H9 (cell line): Measurements from ENCODE around the gene ATP5IF1. TPM values are rescaled to one million over a fixed set of nuclear protein-coding genes. Genes with fewer than 3 reads are reported as not detected.

Experiments
- DNase-seq: peaks from one replicate; pipeline ENCODE4 v3.0.0-alpha.2; 2017
- H2AFZ ChIP-seq: one replicate; pipeline ENCODE4 v1.6.1; 2013; ENCODE audit warnings: mild to moderate bottlenecking, low read length, control low read depth, moderate library complexity
- H2AK5ac ChIP-seq: 2 replicates; pipeline ENCODE4 v1.6.1; 2013; ENCODE audit warnings: low read length, control low read depth, mixed read lengths; ENCODE audit not compliant: insufficient read length
- H2BK120ac ChIP-seq: one replicate; pipeline ENCODE4 v1.6.1; 2013; ENCODE audit warnings: low read depth, mild to moderate bottlenecking, low read length, control low read depth, inconsistent platforms; ENCODE audit not compliant: poor library complexity, severe bottlenecking
- H2BK12ac ChIP-seq: 2 replicates; pipeline ENCODE4 v1.6.1; 2013; ENCODE audit warnings: low read length, control low read depth, mixed read lengths, low read depth; ENCODE audit not compliant: insufficient read length
- H2BK15ac ChIP-seq: 2 replicates; pipeline ENCODE4 v1.6.1; 2013; ENCODE audit warnings: low read depth, low read length, control low read depth
- H2BK20ac ChIP-seq: one replicate; pipeline ENCODE4 v1.6.1; 2013; ENCODE audit warnings: low read depth, mild to moderate bottlenecking, low read length, control low read depth, inconsistent platforms; ENCODE audit not compliant: poor library complexity, severe bottlenecking
- H2BK5ac ChIP-seq: 2 replicates; pipeline ENCODE4 v1.6.1; 2013; ENCODE audit warnings: low read length, control low read depth, mixed read lengths; ENCODE audit not compliant: insufficient read length
- H3K14ac ChIP-seq: 2 replicates; pipeline ENCODE4 v1.6.1; 2013; ENCODE audit warnings: low read length, control low read depth; ENCODE audit not compliant: insufficient read depth
- H3K18ac ChIP-seq: 2 replicates; pipeline ENCODE4 v1.6.1; 2013; ENCODE audit warnings: low read depth, mild to moderate bottlenecking, mixed read lengths, low read length, control low read depth; ENCODE audit not compliant: insufficient read length
- H3K23ac ChIP-seq: 2 replicates; pipeline ENCODE4 v1.6.1; 2013; ENCODE audit warnings: low read length, control low read depth, mixed read lengths, low read depth; ENCODE audit not compliant: insufficient read length
- H3K23me2 ChIP-seq: 2 replicates; pipeline ENCODE4 v1.6.1; 2013; ENCODE audit warnings: low read depth, mild to moderate bottlenecking, mixed read lengths, low read length, control low read depth; ENCODE audit not compliant: insufficient read length, poor library complexity, severe bottlenecking
- H3K27ac ChIP-seq: 2 replicates; pipeline ENCODE4 v1.5.1; 2013; ENCODE audit warnings: low read length, control low read depth, mixed read lengths, low read depth; ENCODE audit not compliant: insufficient read length
- H3K27me3 ChIP-seq: 2 replicates; pipeline ENCODE4 v1.6.1; 2013; ENCODE audit warnings: low read length, control low read depth, inconsistent platforms; ENCODE audit not compliant: insufficient read depth
- H3K4ac ChIP-seq: 2 replicates; pipeline ENCODE4 v1.6.1; 2013; ENCODE audit warnings: low read depth, mild to moderate bottlenecking, control low read depth, inconsistent platforms, low read length, moderate library complexity
- H3K4me1 ChIP-seq: 2 replicates; pipeline ENCODE4 v1.6.1; 2013; ENCODE audit warnings: low read length, control low read depth, inconsistent platforms; ENCODE audit not compliant: insufficient read depth
- H3K4me2 ChIP-seq: 2 replicates; pipeline ENCODE4 v1.6.1; 2013; ENCODE audit warnings: low read length, control low read depth, mixed read lengths; ENCODE audit not compliant: insufficient read length, insufficient read depth
- H3K56ac ChIP-seq: 2 replicates; pipeline ENCODE4 v1.6.1; 2013; ENCODE audit warnings: low read depth, mild to moderate bottlenecking, mixed read lengths, low read length, control low read depth; ENCODE audit not compliant: insufficient read length
- H3K79me1 ChIP-seq: 2 replicates; pipeline ENCODE4 v1.6.1; 2013; ENCODE audit warnings: low read depth, mild to moderate bottlenecking, moderate library complexity, low read length, control low read depth, inconsistent platforms; ENCODE audit not compliant: insufficient read depth, poor library complexity, severe bottlenecking
- H3K79me2 ChIP-seq: 2 replicates; pipeline ENCODE4 v1.6.1; 2013; ENCODE audit warnings: low read length, control low read depth, inconsistent platforms; ENCODE audit not compliant: insufficient read depth
- H3K9ac ChIP-seq: 2 replicates; pipeline ENCODE4 v1.6.1; 2013; ENCODE audit warnings: low read length, control low read depth, mixed read lengths; ENCODE audit not compliant: insufficient read length; ENCODE audit errors: extremely low read depth
- H3K9me3 ChIP-seq: one replicate; pipeline ENCODE4 v1.6.1; 2013; ENCODE audit warnings: low read depth, low read length, inconsistent platforms; ENCODE audit not compliant: control insufficient read depth
- H3T11ph ChIP-seq: one replicate; pipeline ENCODE4 v1.6.1; 2013; ENCODE audit warnings: mild to moderate bottlenecking, low read length, control low read depth, inconsistent platforms
- H4K20me1 ChIP-seq: one replicate; pipeline ENCODE4 v1.6.1; 2013; ENCODE audit not compliant: control insufficient read depth, insufficient read length, insufficient read depth
- H4K5ac ChIP-seq: 2 replicates; pipeline ENCODE4 v1.6.1; 2013; ENCODE audit warnings: low read depth, mild to moderate bottlenecking, mixed read lengths, low read length, control low read depth; ENCODE audit not compliant: insufficient read length
- H4K8ac ChIP-seq: replicated peaks from 2 replicates; pipeline ENCODE4 v1.6.1; 2013; ENCODE audit warnings: low read length, control low read depth, mixed read lengths, low read depth; ENCODE audit not compliant: insufficient read length
- H4K91ac ChIP-seq: 2 replicates; pipeline ENCODE4 v1.6.1; 2013; ENCODE audit warnings: low read depth, mild to moderate bottlenecking, moderate library complexity, mixed read lengths, low read length, control low read depth; ENCODE audit not compliant: insufficient read length
- H3K27ac Mint-ChIP-seq, 3 experiments: 2 replicates in 2 of 3; 3 replicates in 1 of 3; pipeline ENCODE4 v1.8.0; 2020 to 2021; ENCODE audit warnings: mixed read lengths in 3 of 3, mild to moderate bottlenecking in 1 of 3, moderate library complexity in 1 of 3
- H3K27me3 Mint-ChIP-seq: 2 replicates; pipeline ENCODE4 v1.8.0; 2021; ENCODE audit warnings: low read depth, mild to moderate bottlenecking, moderate library complexity, mixed read lengths
- H3K36me3 Mint-ChIP-seq, 3 experiments: 2 replicates in 2 of 3; 3 replicates in 1 of 3; pipeline ENCODE4 v1.8.0; 2020 to 2021; ENCODE audit warnings: low read depth in 3 of 3, mixed read lengths in 3 of 3; ENCODE audit not compliant: insufficient read depth in 1 of 3
- H3K4me1 Mint-ChIP-seq, 2 experiments: 2 replicates each; pipeline ENCODE4 v1.8.0; 2020; ENCODE audit warnings: mixed read lengths in 2 of 2
- H3K4me3 Mint-ChIP-seq, 2 experiments: 2 replicates in 1 of 2; 3 replicates in 1 of 2; pipeline ENCODE4 v1.8.0; 2020 to 2021; ENCODE audit warnings: mild to moderate bottlenecking in 2 of 2, mixed read lengths in 2 of 2, moderate library complexity in 1 of 2
- H3K9me3 Mint-ChIP-seq, 2 experiments: 2 replicates in 1 of 2; 3 replicates in 1 of 2; pipeline ENCODE4 v1.8.0; 2020; ENCODE audit warnings: mild to moderate bottlenecking in 2 of 2, mixed read lengths in 2 of 2, moderate library complexity in 1 of 2
- CTCF ChIP-seq: fragments of 200-600 bp; sonication (generic); conservative IDR thresholded peaks from 3 replicates; pipeline ENCODE4 v1.8.0; 2021; ENCODE audit warnings: antibody characterized with exemption, mild to moderate bottlenecking
- WGBS: extraction: QIAGEN DNeasy Blood & Tissue Kit; methylation state at CpG from one replicate; pipeline ENCODE4 v1.1.7; 2013; ENCODE audit warnings: missing lambda C conversion rate, low lambda C conversion rate, mixed read lengths; ENCODE audit not compliant: insufficient read length; ENCODE audit errors: extremely low coverage; 5-methylcytosine and 5-hydroxymethylcytosine counted together
- total RNA-seq: library from RNA; stranded (reverse); gene quantifications from 2 replicates; pipeline ENCODE4 v1.2.1, GENCODE V29; 2021

The ATP5IF1 gene
- total RNA-seq, 1 experiment from 2014 or later = 257 TPM

DNA sequence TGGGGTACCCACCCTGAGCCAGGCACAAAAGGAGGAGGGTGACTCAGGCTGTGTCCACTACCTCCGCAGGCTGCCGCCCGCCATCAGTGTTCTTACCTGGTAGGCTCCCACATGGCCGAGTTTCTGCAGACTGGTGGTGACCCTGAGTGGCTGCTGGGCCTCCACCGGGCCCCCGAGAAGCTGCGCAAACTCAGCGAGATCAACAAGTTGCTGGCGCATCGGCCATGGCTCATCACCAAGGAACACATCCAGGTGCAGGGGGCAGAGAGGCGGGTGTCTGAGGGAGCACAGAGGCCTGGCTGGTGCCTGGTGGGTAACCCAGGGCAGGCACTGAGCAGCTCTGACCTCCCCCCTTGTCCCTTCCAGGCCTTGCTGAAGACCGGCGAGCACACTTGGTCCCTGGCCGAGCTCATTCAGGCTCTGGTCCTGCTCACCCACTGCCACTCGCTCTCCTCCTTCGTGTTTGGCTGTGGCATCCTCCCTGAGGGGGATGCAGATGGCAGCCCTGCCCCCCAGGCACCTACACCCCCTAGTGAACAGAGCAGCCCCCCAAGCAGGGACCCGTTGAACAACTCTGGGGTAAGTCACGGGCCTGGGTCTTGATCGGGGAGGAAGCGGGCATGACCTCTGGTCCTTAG lies 36.4 kb downstream of the ATP5IF1 start:
- no peak for TF ChIP-seq CTCF
- Mint-ChIP-seq H3K27me3 (no peaks in the 10 kb centered on the region), H3K4me3 (no peak overlapping the region), H3K36me3 (peaks cover 24 to 57% (median 57%) of the 10 kb centered on the region in 3 experiments; a peak in 6 of 7 replicates), H3K4me1 (peaks cover 7 to 9% of the 10 kb centered on the region in 2 experiments), H3K9me3 (no peaks in the 10 kb centered on the region), H3K27ac (no peak overlapping the region)
- Histone ChIP-seq H4K91ac (no peak overlapping the region), H3K27me3 (no peaks in the 10 kb centered on the region), H2BK120ac (no peak overlapping the region), H3K23me2 (no peaks in the 10 kb centered on the region), H2BK12ac (no peak overlapping the region), H3K27ac (no peak overlapping the region), H2AK5ac (no peak overlapping the region), H3K9me3 (no peaks in the 10 kb centered on the region), H2BK20ac (no peak overlapping the region), H3K18ac (no peak overlapping the region), H3K4ac (no peak overlapping the region), H4K20me1 (no peaks in the 10 kb centered on the region), H3K9ac (no peak overlapping the region), H3K79me1 (peaks cover 1% of the 10 kb centered on the region), H2BK5ac (no peak overlapping the region), H2AFZ (no peak overlapping the region), H3K4me2 (no peak overlapping the region), H3K79me2 (peaks cover under 1% of the 10 kb centered on the region; the same call in 1 of the 2 replicates), H3K23ac (no peak overlapping the region), H2BK15ac (no peak overlapping the region), H3T11ph (no peak overlapping the region), H3K14ac (no peak overlapping the region), H4K8ac (no peak overlapping the region), H3K4me1 (no peaks in the 10 kb centered on the region), H4K5ac (no peak overlapping the region), H3K56ac (no peak overlapping the region)
- no CpG with 5 or more reads among the region's 20 CpGs for WGBS
- no peak for DNase-seq
